HepG2 (cell line): ENCODE data around the gene IER2. TPM values are rescaled to one million over a fixed set of nuclear protein-coding genes. Genes with fewer than 3 reads are reported as not detected.
A peak's percentile ranks its signal among the peaks of the same experiment; 100 is the strongest.

Source experiments
- EP300 ChIP-seq, 3 experiments: sonication (generic) in 1 of 3; formaldehyde crosslinking in 1 of 3; IDR thresholded peaks; 2 replicates each; pipeline versions ENCODE4 v1.5.1 to v1.6.1; 2011 to 2020; ENCODE audit warnings: low read depth in 2 of 3, low read length in 2 of 3, borderline replicate concordance in 1 of 3, improper control_type of control experiment in 1 of 3, mild to moderate bottlenecking in 1 of 3, missing genetic modification reagents in 1 of 3, moderate library complexity in 1 of 3
- FOXA1 ChIP-seq, 2 experiments: fragments of 450-650 bp in 1 of 2; sonication (generic) in 1 of 2; formaldehyde crosslinking in 1 of 2; IDR thresholded peaks; 2 replicates each; pipeline versions ENCODE4 v1.4.0 to v1.6.1; 2016 to 2020; ENCODE audit warnings: missing genetic modification reagents in 1 of 2
- HIVEP1 ChIP-seq: sonication (generic); formaldehyde crosslinking; IDR thresholded peaks from 2 replicates; pipeline ENCODE4 v1.4.0; 2020; ENCODE audit warnings: mild to moderate bottlenecking, missing genetic modification reagents
- HNRNPK ChIP-seq: fragments of 200-400 bp; formaldehyde crosslinking; IDR thresholded peaks from 2 replicates; pipeline ENCODE4 v1.6.1; 2018; ENCODE audit warnings: low read length, low read depth, moderate library complexity, mild to moderate bottlenecking; ENCODE audit not compliant: poor library complexity, severe bottlenecking
- HOXA7 ChIP-seq: sonication (generic); formaldehyde crosslinking; IDR thresholded peaks from 2 replicates; pipeline ENCODE4 v1.8.1; 2022; ENCODE audit warnings: mild to moderate bottlenecking, missing genetic modification reagents, moderate library complexity
- MTA1 ChIP-seq: sonication (generic); formaldehyde crosslinking; IDR thresholded peaks from 2 replicates; pipeline ENCODE4 v1.4.0; 2020; ENCODE audit warnings: missing genetic modification reagents, mild to moderate bottlenecking, borderline replicate concordance
- MXD4 ChIP-seq: IDR thresholded peaks from 2 replicates; pipeline ENCODE4 v1.6.1; 2016; ENCODE audit warnings: mild to moderate bottlenecking, missing biosample characterization, missing genetic modification reagents
- NKX3-1 ChIP-seq: sonication (generic); formaldehyde crosslinking; IDR thresholded peaks from 2 replicates; pipeline ENCODE4 v1.5.0; 2020; ENCODE audit warnings: missing genetic modification reagents
- PAXIP1 ChIP-seq: sonication (generic); formaldehyde crosslinking; conservative IDR thresholded peaks from 2 replicates; pipeline ENCODE4 v1.4.0; 2020; ENCODE audit warnings: mild to moderate bottlenecking, missing genetic modification reagents, moderate library complexity
- PHF5A ChIP-seq: IDR thresholded peaks from one replicate; pipeline ENCODE4 v1.6.1; 2018; ENCODE audit warnings: low read depth, missing genetic modification reagents; ENCODE audit not compliant: unreplicated experiment
- REL ChIP-seq: sonication (generic); formaldehyde crosslinking; conservative IDR thresholded peaks from 2 replicates; pipeline ENCODE4 v1.8.0; 2022; ENCODE audit warnings: mild to moderate bottlenecking, missing genetic modification reagents, moderate library complexity
- RFX3 ChIP-seq: IDR thresholded peaks from 2 replicates; pipeline ENCODE4 v1.6.1; 2016; ENCODE audit warnings: missing biosample characterization, missing genetic modification reagents
- SYNCRIP ChIP-seq: fragments of 200-400 bp; formaldehyde crosslinking; IDR thresholded peaks from 2 replicates; pipeline ENCODE4 v1.6.1; 2018; ENCODE audit warnings: mild to moderate bottlenecking, low read depth, low read length; ENCODE audit not compliant: insufficient read depth
- ZBTB39 ChIP-seq: sonication (generic); formaldehyde crosslinking; IDR thresholded peaks from 2 replicates; pipeline ENCODE4 v1.5.0; 2020; ENCODE audit warnings: missing genetic modification reagents
- ZFP36L1 ChIP-seq: sonication (generic); formaldehyde crosslinking; IDR thresholded peaks from 2 replicates; pipeline ENCODE4 v1.8.0; 2022; ENCODE audit warnings: mild to moderate bottlenecking, missing genetic modification reagents, moderate library complexity
- ZNF20 ChIP-seq: sonication (generic); formaldehyde crosslinking; IDR thresholded peaks from 2 replicates; pipeline ENCODE4 v1.4.0; 2020; ENCODE audit warnings: mild to moderate bottlenecking, moderate library complexity, missing genetic modification reagents
- ZNF230 ChIP-seq: sonication (generic); formaldehyde crosslinking; IDR thresholded peaks from 2 replicates; pipeline ENCODE4 v1.4.0; 2020; ENCODE audit warnings: mild to moderate bottlenecking, missing genetic modification reagents
- ZNF644 ChIP-seq: IDR thresholded peaks from 2 replicates; pipeline ENCODE4 v1.6.1; 2016; ENCODE audit warnings: low read depth
- ZNF710 ChIP-seq: sonication (generic); formaldehyde crosslinking; IDR thresholded peaks from 2 replicates; pipeline ENCODE4 v1.5.0; 2020; ENCODE audit warnings: mild to moderate bottlenecking, missing genetic modification reagents, borderline replicate concordance
- ZNF777 ChIP-seq: sonication (generic); formaldehyde crosslinking; IDR thresholded peaks from 2 replicates; pipeline ENCODE4 v1.4.0; 2020; ENCODE audit warnings: missing genetic modification reagents
- ZNF780A ChIP-seq: sonication (generic); formaldehyde crosslinking; IDR thresholded peaks from 2 replicates; pipeline ENCODE4 v1.8.0; 2022; ENCODE audit warnings: mild to moderate bottlenecking, missing genetic modification reagents, moderate library complexity
- ZSCAN31 ChIP-seq: sonication (generic); formaldehyde crosslinking; IDR thresholded peaks from 2 replicates; pipeline ENCODE4 v1.5.0; 2020; ENCODE audit warnings: low read depth, mild to moderate bottlenecking, missing genetic modification reagents
- polyA plus RNA-seq, 8 experiments: library from polyadenylated mRNA; depleted of rRNA in 3 of 8; stranded (reverse) in 7 of 8; unstranded in 1 of 8; fragments of >200 nt; fragmentation: Illumina TruSeq in 4 of 8; extraction: Trizol in 4 of 8; gene quantifications; 2 replicates each; pipeline versions ENCODE4 v1.2.1 to v1.2.3, GENCODE V29; 2011 to 2016; ENCODE audit warnings: low read depth in 4 of 8, missing spikeins in 1 of 8, mixed read lengths in 1 of 8; ENCODE audit not compliant: insufficient read depth in 1 of 8
- total RNA-seq, 5 experiments: library from RNA; depleted of rRNA; stranded (reverse); fragments of >200 nt; fragmentation: Illumina TruSeq; extraction: Trizol; gene quantifications; 2 replicates each; pipeline ENCODE4 v1.2.3, GENCODE V29; 2016; ENCODE audit warnings: low read depth in 1 of 5

The IER2 gene
- total and polyA plus RNA-seq, 2 of the 13 experiments (the other 11 are each of a cell fraction or from before 2014, with no cell fraction given): 10.1 to 14.3 TPM

- no peak for TF ChIP-seq PAXIP1 (CRISPR knock-in tag)
- TF ChIP-seq ZBTB39: no peak
- TF ChIP-seq RFX3 (CRISPR knock-in tag): no peak
- TF ChIP-seq HOXA7 (CRISPR knock-in tag): no peak
- TF ChIP-seq MTA1 (CRISPR knock-in tag): no peak; the same call in 1 of the 2 replicates
- no peak for TF ChIP-seq REL
- TF ChIP-seq ZNF710 (CRISPR knock-in tag): 0 out of 2 replicates have a peak, but pooled peaks have one; percentile 15
- peak; percentile 63; the same call in 1 of the 2 replicates for TF ChIP-seq NKX3-1 (CRISPR knock-in tag)
- TF ChIP-seq HIVEP1: peak; percentile 65; the same call in 1 of the 2 replicates
- TF ChIP-seq FOXA1 (IDR thresholded peaks at IDR 0.05): no peak
- TF ChIP-seq FOXA1 (CRISPR knock-in tag; IDR thresholded peaks at IDR 0.05): peak; percentile 12; the same call in 1 of the 2 replicates
- no peak for TF ChIP-seq ZNF20 (CRISPR knock-in tag)
- TF ChIP-seq SYNCRIP: no peak
- TF ChIP-seq HNRNPK: no peak
- peak; percentile 3; the same call in 1 of the 2 replicates for TF ChIP-seq ZNF777 (CRISPR knock-in tag)
- no peak for TF ChIP-seq EP300 (IDR thresholded peaks at IDR 0.05; ENCODE audit: low read depth in 2 of 2, low read length in 2 of 2)
- peak; percentile 8; the same call in 1 of the 2 replicates for TF ChIP-seq EP300 (CRISPR knock-in tag; IDR thresholded peaks at IDR 0.05; ENCODE audit: borderline replicate concordance)
- peak; percentile 42; the same call in 1 of the 2 replicates for TF ChIP-seq MXD4 (CRISPR knock-in tag)
- no peak for TF ChIP-seq PHF5A (CRISPR knock-in tag)
- TF ChIP-seq ZNF230: 0 out of 2 replicates have a peak, but pooled peaks have one; percentile 2
- peak; percentile 54; the same call in 1 of the 2 replicates for TF ChIP-seq ZSCAN31 (CRISPR knock-in tag)
- TF ChIP-seq ZFP36L1 (CRISPR knock-in tag): peak; percentile 7; the same call in 1 of the 2 replicates
- TF ChIP-seq ZNF644: no peak
- 0 out of 2 replicates have a peak, but pooled peaks have one; percentile 62 for TF ChIP-seq ZNF780A (CRISPR knock-in tag)
These were observed 2.9 kb downstream of the IER2 start (continued) for GRCh38 chr19:13152974-13153568.
